Endothelial cell of umbilical vein (primary cell): ENCODE data around the gene SHROOM2. TPM values are rescaled to one million over a fixed set of nuclear protein-coding genes. Genes with fewer than 3 reads are reported as not detected.

Experiments used
- BruUV-seq: library from RNA; stranded (reverse); fragments of 400-500 nt; replicated peaks from 2 replicates; lab custom pipeline; 2021; lab: Mats Ljungman, UMichigan
- CTCF ChIA-PET: fragments of 300-600, 350-600 bp; sonication (Branson Sonifier 250); formaldehyde crosslinking; loops from one replicate; lab custom pipeline; 2021; ENCODE audit warnings: antibody characterized with exemption, inconsistent platforms; lab: Charles Lee
- POLR2A ChIA-PET: fragments of 300-600, 350-600 bp; sonication (Branson Sonifier 250); formaldehyde crosslinking; loops from one replicate; lab custom pipeline; 2021; ENCODE audit warnings: antibody characterized with exemption, inconsistent platforms; lab: Charles Lee
- DNase-seq: peaks from one replicate; pipeline ENCODE4 v3.0.0-alpha.2; 2011; ENCODE audit warnings: low read depth, low spot score
- FAIRE-seq: peaks from 2 replicates; lab custom pipeline; 2011; peaks lifted over from hg19 to GRCh38; lab: Jason Lieb, UNC
- H2AFZ ChIP-seq: 2 replicates; pipeline ENCODE4 v1.6.0; 2012; ENCODE audit warnings: low read depth, low read length, control low read depth, inconsistent platforms
- H3K27ac ChIP-seq: 2 replicates; pipeline ENCODE4 v1.5.1; 2011; ENCODE audit warnings: low read depth, mild to moderate bottlenecking, control low read depth, low read length, moderate library complexity; ENCODE audit not compliant: insufficient read depth
- H3K27me3 ChIP-seq, 2 experiments: 2 replicates each; pipeline versions ENCODE4 v1.6.0 to v1.6.1; 2011; ENCODE audit warnings: low read length in 2 of 2, mixed read lengths in 1 of 2; ENCODE audit not compliant: control insufficient read depth in 2 of 2, insufficient read depth in 2 of 2
- H3K36me3 ChIP-seq, 2 experiments: 2 replicates in 1 of 2; 3 replicates in 1 of 2; pipeline ENCODE4 v1.5.1; 2011; ENCODE audit warnings: low read length in 2 of 2, mild to moderate bottlenecking in 1 of 2, moderate library complexity in 1 of 2; ENCODE audit not compliant: control insufficient read depth in 2 of 2, insufficient read depth in 2 of 2; ENCODE audit errors: extremely low read depth in 1 of 2
- H3K4me1 ChIP-seq: 3 replicates; pipeline ENCODE4 v1.5.1; 2011; ENCODE audit warnings: mild to moderate bottlenecking, low read length; ENCODE audit not compliant: control insufficient read depth, insufficient read depth; ENCODE audit errors: extremely low read depth
- H3K4me2 ChIP-seq: 2 replicates; pipeline ENCODE4 v1.6.1; 2011; ENCODE audit warnings: low read length, control low read depth, mixed read lengths; ENCODE audit not compliant: insufficient read depth
- H3K4me3 ChIP-seq, 3 experiments: fragments of 200-600 bp in 1 of 3; sonication (generic), shearing (Covaris generic) in 1 of 3; replicated peaks in 1 of 3; 2 replicates each; pipeline ENCODE4 v1.5.1; 2011 to 2016; ENCODE audit warnings: control low read depth in 3 of 3, low read length in 3 of 3, mild to moderate bottlenecking in 2 of 3, inconsistent platforms in 1 of 3, low read depth in 1 of 3, moderate library complexity in 1 of 3; ENCODE audit not compliant: insufficient read depth in 1 of 3
- H3K79me2 ChIP-seq: 2 replicates; pipeline ENCODE4 v1.6.0; 2012; ENCODE audit warnings: low read length, inconsistent platforms; ENCODE audit not compliant: control insufficient read depth, insufficient read depth
- H3K9ac ChIP-seq: replicated peaks from 2 replicates; pipeline ENCODE3; 2011; ENCODE audit warnings: low read length, control low read depth; ENCODE audit not compliant: insufficient read depth; ENCODE audit errors: extremely low read depth
- H3K9me1 ChIP-seq: replicated peaks from 3 replicates; pipeline ENCODE4 v1.6.0; 2011; ENCODE audit warnings: mild to moderate bottlenecking, low read length; ENCODE audit not compliant: control insufficient read depth, insufficient read depth; ENCODE audit errors: extremely low read depth
- H3K9me3 ChIP-seq: replicated peaks from 2 replicates; pipeline ENCODE4 v1.5.1; 2012; ENCODE audit warnings: low read length, inconsistent platforms; ENCODE audit not compliant: control insufficient read depth, insufficient read depth
- H4K20me1 ChIP-seq: replicated peaks from 2 replicates; pipeline ENCODE3; 2011; ENCODE audit warnings: mild to moderate bottlenecking, low read length; ENCODE audit not compliant: control insufficient read depth, insufficient read depth; ENCODE audit errors: extremely low read depth
- EZH2 ChIP-seq: IDR thresholded peaks from 2 replicates; pipeline ENCODE4 v1.6.1; 2012; ENCODE audit warnings: borderline replicate concordance, low read depth, mild to moderate bottlenecking, moderate library complexity, low read length, inconsistent platforms; ENCODE audit not compliant: severe bottlenecking
- FOS ChIP-seq: IDR thresholded peaks from 2 replicates; pipeline ENCODE4 v1.6.1; 2011; ENCODE audit warnings: mild to moderate bottlenecking, low read length, moderate library complexity, borderline replicate concordance; ENCODE audit not compliant: insufficient read depth
- GATA2 ChIP-seq: IDR thresholded peaks from 2 replicates; pipeline ENCODE4 v1.7.0; 2011; ENCODE audit warnings: low read depth, mild to moderate bottlenecking, moderate library complexity, mixed read lengths, low read length; ENCODE audit not compliant: insufficient read length, insufficient read depth
- JUN ChIP-seq: IDR thresholded peaks from 2 replicates; pipeline ENCODE4 v1.6.1; 2011; ENCODE audit warnings: borderline replicate concordance, low read depth; ENCODE audit not compliant: insufficient read length, insufficient read depth
- MYC ChIP-seq: IDR thresholded peaks from one replicate; pipeline ENCODE4 v1.6.1; 2011; ENCODE audit warnings: mild to moderate bottlenecking, low read depth, low read length
- POLR2A ChIP-seq: IDR thresholded peaks from 2 replicates; pipeline ENCODE4 v1.6.1; 2012; ENCODE audit warnings: low read depth, mild to moderate bottlenecking, control low read depth, low read length
- POLR2AphosphoS5 ChIP-seq: IDR thresholded peaks from 2 replicates; pipeline ENCODE4 v1.6.1; 2012; ENCODE audit warnings: low read depth, mild to moderate bottlenecking, control low read depth, low read length, moderate library complexity; ENCODE audit not compliant: insufficient read depth
- dilution Hi-C: fragments of 300-500 bp; cut with MboI; formaldehyde crosslinking; loops from one replicate; pipeline ENCODE4 v1.15.0; 2019; ENCODE audit warnings: low sequenced_read_pairs; ENCODE audit not compliant: extremely low pct_ligation_motif_present
- intact Hi-C: fragments of 100-400 bp; cut with micrococcal nuclease; formaldehyde crosslinking; loops from one replicate; pipeline ENCODE4 v1.10.0; 2022
- polyA plus RNA-seq, 4 experiments: library from polyadenylated mRNA; depleted of rRNA in 3 of 4; stranded (reverse) in 3 of 4; unstranded in 1 of 4; fragments of >200 nt; gene quantifications; 2 replicates each; pipeline versions ENCODE4 v1.2.1 to v1.2.3, GENCODE V29; 2011 to 2012; ENCODE audit warnings: missing spikeins in 1 of 4
- total RNA-seq: library from RNA; stranded (reverse); gene quantifications from 2 replicates; pipeline ENCODE4 v1.2.3, GENCODE V29; 2021
- TF ChIP-seq, protein P1 (sequence below): IDR thresholded peaks from 2 replicates; pipeline ENCODE4 v1.6.1; 2011; ENCODE audit not compliant: insufficient read depth, insufficient read length
- TF ChIP-seq, protein P2 (sequence below), 2 donors: IDR thresholded peaks; 1 replicate in 1 of 2; 2 replicates in 1 of 2; pipeline ENCODE4 v1.5.1; 2011; ENCODE audit warnings: low read length in 2 of 2, mild to moderate bottlenecking in 2 of 2, moderate library complexity in 2 of 2, control low read depth in 1 of 2, inconsistent platforms in 1 of 2, low read depth in 1 of 2; ENCODE audit not compliant: insufficient read depth in 1 of 2; ENCODE audit errors: extremely low read depth in 1 of 2

Gene SHROOM2
- total and polyA plus RNA-seq, 2 donors (not counting 3 experiments of a cell fraction or from before 2014, with no cell fraction given): 3.7 to 11.8 TPM

DNA sequence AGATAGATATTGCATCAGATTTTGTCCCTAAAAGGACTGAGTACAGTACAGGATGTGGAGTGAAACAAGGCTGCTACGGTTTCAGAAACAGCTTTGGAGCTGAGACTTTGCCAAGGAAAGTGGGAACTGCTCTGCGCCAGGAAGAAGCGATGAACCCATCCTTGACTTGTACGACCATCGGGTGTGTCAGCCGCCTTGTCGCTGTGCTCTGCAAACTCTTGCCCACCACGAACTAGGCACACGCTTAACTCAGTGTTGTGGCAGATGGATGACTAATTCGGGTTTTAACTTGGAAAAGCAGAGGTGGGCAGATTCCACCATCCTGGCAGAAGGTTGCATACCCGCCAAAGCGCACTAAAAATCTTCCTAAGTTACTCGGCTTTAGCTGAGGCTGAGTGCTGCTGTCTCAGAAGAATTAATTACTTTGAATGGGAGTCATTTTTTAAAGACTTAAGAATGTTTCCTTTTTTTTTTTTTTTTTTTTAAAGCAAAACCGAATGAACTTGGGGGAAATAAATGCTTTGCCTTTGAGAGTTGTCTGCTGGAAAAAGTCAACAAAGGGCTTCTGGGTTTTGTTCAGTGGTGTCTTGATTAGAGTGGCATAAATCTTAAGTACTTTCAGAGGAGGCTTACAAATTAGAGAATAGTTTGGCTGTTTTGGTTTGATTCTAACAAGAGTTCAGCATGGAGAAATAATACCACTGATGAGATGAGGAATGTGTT lies 69.5 kb downstream of the SHROOM2 start:
- Histone ChIP-seq H3K27me3 (no peaks in the 10 kb centered on the region), H3K4me3 (no peak overlapping the region), H3K27ac (peak overlapping the region; percentile 17), H3K4me1 (peaks cover 21% of the 10 kb centered on the region), H4K20me1 (no peaks in the 10 kb centered on the region), H3K36me3 (no peaks in the 10 kb centered on the region), H3K9ac (peak overlapping the region; percentile 23), H3K9me1 (no peaks in the 10 kb centered on the region), H3K4me2 (peak overlapping the region; percentile 32), H3K79me2 (no peaks in the 10 kb centered on the region), H2AFZ (no peak overlapping the region), H3K9me3 (no peaks in the 10 kb centered on the region)
- POLR2A ChIA-PET: no interaction called here
- intact Hi-C loops: loop anchor here (1.0 to 10.0 kb wide), 4 partner anchors 11 to 391 kb away; partner anchors contain the start of gene TBL1X
- FAIRE-seq: peak; percentile 85
- dilution Hi-C loops: no loop called here
- CTCF ChIA-PET: interaction anchor here (1.3 kb wide), 1 partner anchor 8 kb away, joined by 3 read pairs; no protein-coding TSS in a partner anchor
- peak; percentile 44 for DNase-seq
- BruUV-seq: no TSS peak
- TF ChIP-seq, protein P1, sequence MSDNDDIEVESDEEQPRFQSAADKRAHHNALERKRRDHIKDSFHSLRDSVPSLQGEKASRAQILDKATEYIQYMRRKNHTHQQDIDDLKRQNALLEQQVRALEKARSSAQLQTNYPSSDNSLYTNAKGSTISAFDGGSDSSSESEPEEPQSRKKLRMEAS: no peak
- TF ChIP-seq POLR2AphosphoS5 (no peak), GATA2 (no peak), FOS (no peak), MYC (no peak), JUN (no peak)

DNA sequence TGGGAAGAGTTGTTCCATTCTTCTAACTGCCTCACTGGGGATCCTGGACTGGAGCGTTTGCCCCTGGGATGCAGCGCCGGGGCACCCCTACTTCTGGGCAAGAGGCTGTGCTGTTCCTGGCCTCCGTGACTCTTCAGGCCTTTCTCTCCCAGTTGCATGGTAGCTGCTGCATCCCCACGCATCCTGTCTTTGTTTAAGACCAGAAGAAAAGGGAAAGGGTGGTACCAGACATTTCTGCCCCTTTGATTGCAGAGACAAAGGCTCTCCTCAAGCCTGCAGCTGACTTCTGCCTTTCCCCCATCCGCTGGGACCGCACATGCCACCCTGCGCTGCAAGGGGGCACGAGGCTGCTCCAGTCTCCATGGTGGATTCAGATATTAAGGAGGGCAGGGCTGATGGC lies 70.4 kb downstream of the SHROOM2 start:
- DNase-seq (peak; percentile 57), FAIRE-seq (peak; percentile 84)
- H3K79me2 ChIP-seq: no peaks in the 10 kb centered on the region
- ChIA-PET POLR2A (no interaction called here), CTCF (no interaction called here)
- no peaks in the 10 kb centered on the region for H4K20me1 ChIP-seq
- H3K36me3 ChIP-seq: no peaks in the 10 kb centered on the region
- BruUV-seq: no TSS peak
- peaks cover 21% of the 10 kb centered on the region for H3K4me1 ChIP-seq
- H3K27me3 ChIP-seq: no peaks in the 10 kb centered on the region
- peak overlapping the region; percentile 32 for H3K4me2 ChIP-seq
- H3K9ac ChIP-seq: peak overlapping the region; percentile 23
- TF ChIP-seq JUN: no peak
- TF ChIP-seq MYC: no peak
- TF ChIP-seq EZH2: no peak
- TF ChIP-seq, protein P2, sequence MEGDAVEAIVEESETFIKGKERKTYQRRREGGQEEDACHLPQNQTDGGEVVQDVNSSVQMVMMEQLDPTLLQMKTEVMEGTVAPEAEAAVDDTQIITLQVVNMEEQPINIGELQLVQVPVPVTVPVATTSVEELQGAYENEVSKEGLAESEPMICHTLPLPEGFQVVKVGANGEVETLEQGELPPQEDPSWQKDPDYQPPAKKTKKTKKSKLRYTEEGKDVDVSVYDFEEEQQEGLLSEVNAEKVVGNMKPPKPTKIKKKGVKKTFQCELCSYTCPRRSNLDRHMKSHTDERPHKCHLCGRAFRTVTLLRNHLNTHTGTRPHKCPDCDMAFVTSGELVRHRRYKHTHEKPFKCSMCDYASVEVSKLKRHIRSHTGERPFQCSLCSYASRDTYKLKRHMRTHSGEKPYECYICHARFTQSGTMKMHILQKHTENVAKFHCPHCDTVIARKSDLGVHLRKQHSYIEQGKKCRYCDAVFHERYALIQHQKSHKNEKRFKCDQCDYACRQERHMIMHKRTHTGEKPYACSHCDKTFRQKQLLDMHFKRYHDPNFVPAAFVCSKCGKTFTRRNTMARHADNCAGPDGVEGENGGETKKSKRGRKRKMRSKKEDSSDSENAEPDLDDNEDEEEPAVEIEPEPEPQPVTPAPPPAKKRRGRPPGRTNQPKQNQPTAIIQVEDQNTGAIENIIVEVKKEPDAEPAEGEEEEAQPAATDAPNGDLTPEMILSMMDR (IDR thresholded peaks at IDR 0.05; ENCODE audit: extremely low read depth in 1 of 2, insufficient read depth in 1 of 2, low read depth in 1 of 2, low read length in 2 of 2): no peak
- TF ChIP-seq, protein P1: no peak
- no peak for TF ChIP-seq FOS
- no peak for TF ChIP-seq POLR2AphosphoS5
- TF ChIP-seq GATA2: no peak
- TF ChIP-seq POLR2A: no peak
- dilution Hi-C loops (no loop called here), intact Hi-C loops (loop anchor here (1.0 to 10.0 kb wide), 4 partner anchors 10 to 392 kb away; partner anchors contain the start of gene TBL1X)
- no peak overlapping the region for H2AFZ ChIP-seq
- no peaks in the 10 kb centered on the region for H3K9me1 ChIP-seq
- no peak overlapping the region for H3K4me3 ChIP-seq
- H3K27ac ChIP-seq: peak overlapping the region; percentile 39
- H3K9me3 ChIP-seq: no peaks in the 10 kb centered on the region
